HCT116 (cell line): ENCODE measurements around the gene DAAM1. TPM values are rescaled to one million over a fixed set of nuclear protein-coding genes. Genes with fewer than 3 reads are reported as not detected.

ENCODE experiments used
- ATAC-seq: fragments of 200-7000 bp; cut with Tn5 transposase; 2 replicates; pipeline ENCODE4 v1.9.1; 2020; ENCODE audit warnings: mild to moderate bottlenecking, moderate library complexity
- BruUV-seq: library from RNA; stranded (reverse); fragments of 400-500 nt; replicated peaks from 2 replicates; lab custom pipeline; 2021; lab: Mats Ljungman, UMichigan
- CTCF ChIA-PET: fragments of 300-600 bp; sonication (Branson Sonifier 250); formaldehyde crosslinking; loops from one replicate; lab custom pipeline; 2021; ENCODE audit warnings: antibody characterized with exemption; lab: Charles Lee
- POLR2A ChIA-PET: fragments of 300-600, 350-600 bp; sonication (Branson Sonifier 250); formaldehyde crosslinking; loops from one replicate; lab custom pipeline; 2021; ENCODE audit warnings: antibody characterized with exemption; lab: Charles Lee
- RAD21 ChIA-PET, 2 experiments: fragments of 300-600 bp; sonication (Branson Sonifier 250); formaldehyde crosslinking; loops; one replicate each; lab custom pipeline; 2023; ENCODE audit warnings: low total read pairs in 2 of 2; ENCODE audit not compliant: uncharacterized antibody in 2 of 2, unreplicated experiment in 2 of 2, low non-redundant PET in 1 of 2; lab: Charles Lee
- DNase-seq: peaks from one replicate; pipeline ENCODE4 v3.0.0-alpha.2; 2010; ENCODE audit warnings: low read depth, low spot score
- H2AFZ ChIP-seq: fragments of 200-600 bp; shearing (Covaris generic), sonication (generic); 2 replicates; pipeline ENCODE4 v1.6.1; 2017; ENCODE audit warnings: low read depth, mixed run types, mixed read lengths, antibody characterized with exemption, low read length; ENCODE audit not compliant: poor library complexity, severe bottlenecking
- H3K27ac ChIP-seq: 2 replicates; pipeline ENCODE4 v1.5.1; 2012; ENCODE audit warnings: low read depth, low read length
- H3K27me3 ChIP-seq: fragments of 200-600 bp; sonication (generic); 2 replicates; pipeline ENCODE4 v1.6.1; 2016; ENCODE audit warnings: mixed run types, low read length, mixed read lengths; ENCODE audit not compliant: insufficient read depth
- H3K36me3 ChIP-seq, 2 experiments: fragments of 200-500 bp in 1 of 2; fragments of 200-600 bp in 1 of 2; sonication (Bioruptor generic) in 1 of 2; sonication (generic) in 1 of 2; 2 replicates each; pipeline versions ENCODE4 v1.5.1 to v1.6.1; 2014 to 2016; ENCODE audit warnings: low read length in 2 of 2, inconsistent platforms in 1 of 2, mixed read lengths in 1 of 2, mixed run types in 1 of 2; ENCODE audit not compliant: insufficient read depth in 2 of 2, control insufficient read depth in 1 of 2
- H3K4me1 ChIP-seq, 2 experiments: fragments of 200-600 bp in 1 of 2; sonication (generic) in 1 of 2; 2 replicates each; pipeline versions ENCODE4 v1.5.1 to v1.6.1; 2012 to 2017; ENCODE audit warnings: low read length in 2 of 2, inconsistent platforms in 1 of 2, mild to moderate bottlenecking in 1 of 2, mixed read lengths in 1 of 2, mixed run types in 1 of 2, moderate library complexity in 1 of 2; ENCODE audit not compliant: insufficient read depth in 2 of 2, control insufficient read depth in 1 of 2
- H3K4me2 ChIP-seq: fragments of 200-600 bp; sonication (generic); 2 replicates; pipeline ENCODE4 v1.6.1; 2017; ENCODE audit warnings: mixed run types, low read length, mixed read lengths
- H3K4me3 ChIP-seq, 2 experiments: fragments of 200-600 bp in 1 of 2; sonication (generic) in 1 of 2; replicated peaks in 1 of 2; 2 replicates each; pipeline ENCODE4 v1.5.1; 2011 to 2016; ENCODE audit warnings: low read length in 2 of 2, control low read depth in 1 of 2, low read depth in 1 of 2, mild to moderate bottlenecking in 1 of 2, mixed read lengths in 1 of 2, mixed run types in 1 of 2
- H3K79me2 ChIP-seq: fragments of 200-600 bp; sonication (generic); 2 replicates; pipeline ENCODE4 v1.6.1; 2017; ENCODE audit warnings: mild to moderate bottlenecking, mixed run types, low read length, moderate library complexity, mixed read lengths; ENCODE audit not compliant: insufficient read depth
- H3K9ac ChIP-seq: fragments of 200-600 bp; sonication (generic); 2 replicates; pipeline ENCODE4 v1.6.1; 2016; ENCODE audit warnings: low read length, mixed read lengths
- H3K9me2 ChIP-seq: fragments of 200-600 bp; sonication (generic), shearing (Covaris generic); 2 replicates; pipeline ENCODE4 v1.6.1; 2017; ENCODE audit warnings: mixed run types, mild to moderate bottlenecking, moderate library complexity; ENCODE audit not compliant: insufficient read depth
- H3K9me3 ChIP-seq, 2 experiments: fragments of 200-500 bp in 1 of 2; fragments of 200-600 bp in 1 of 2; sonication (Bioruptor generic) in 1 of 2; sonication (generic) in 1 of 2; 2 replicates each; pipeline ENCODE4 v1.6.1; 2014 to 2017; ENCODE audit warnings: low read length in 2 of 2, mixed read lengths in 2 of 2, inconsistent platforms in 1 of 2, low read depth in 1 of 2, mild to moderate bottlenecking in 1 of 2, mixed run types in 1 of 2, moderate library complexity in 1 of 2; ENCODE audit not compliant: control insufficient read depth in 1 of 2, insufficient read depth in 1 of 2
- H4K20me1 ChIP-seq: fragments of 200-600 bp; sonication (generic), shearing (Covaris generic); 2 replicates; pipeline ENCODE4 v1.6.1; 2017; ENCODE audit warnings: mixed run types, mild to moderate bottlenecking, moderate library complexity; ENCODE audit not compliant: insufficient read depth
- CEBPB ChIP-seq: IDR thresholded peaks from 2 replicates; pipeline ENCODE4 v1.6.1; 2012; ENCODE audit warnings: low read depth
- EZH2 ChIP-seq: fragments of 200-600 bp; sonication (generic); IDR thresholded peaks from 2 replicates; pipeline ENCODE4 v1.6.1; 2017; ENCODE audit warnings: antibody characterized with exemption, mixed run types
- RAD21 ChIP-seq: IDR thresholded peaks from 2 replicates; pipeline ENCODE4 v1.6.1; 2012; ENCODE audit warnings: low read depth, mild to moderate bottlenecking
- SIN3A ChIP-seq: IDR thresholded peaks from 2 replicates; pipeline ENCODE4 v1.6.1; 2012; ENCODE audit warnings: low read depth
- ZFX ChIP-seq: fragments of 450-650 bp; IDR thresholded peaks from 2 replicates; pipeline ENCODE4 v1.6.1; 2017
- intact Hi-C: fragments of 100-400 bp; cut with micrococcal nuclease; formaldehyde crosslinking; loops from 2 replicates; pipeline ENCODE4 v1.10.0; 2022
- total RNA-seq: library from RNA; stranded (reverse); gene quantifications from one replicate; pipeline ENCODE4 v1.2.1, GENCODE V29; 2021; ENCODE audit not compliant: unreplicated experiment
- TF ChIP-seq, protein P1 (sequence below): IDR thresholded peaks from 2 replicates; pipeline ENCODE4 v1.6.1; 2012
- TF ChIP-seq, protein P2 (sequence below): IDR thresholded peaks from 2 replicates; pipeline ENCODE4 v1.6.1; 2011; ENCODE audit warnings: mild to moderate bottlenecking, low read length, moderate library complexity; ENCODE audit not compliant: insufficient replicate concordance; ENCODE audit errors: extremely low read depth
- TF ChIP-seq, protein P3 (sequence below): IDR thresholded peaks from 2 replicates; pipeline ENCODE4 v1.6.1; 2012

Gene DAAM1
- total RNA-seq, 1 experiment from 2014 or later: 10.7 TPM

DNA sequence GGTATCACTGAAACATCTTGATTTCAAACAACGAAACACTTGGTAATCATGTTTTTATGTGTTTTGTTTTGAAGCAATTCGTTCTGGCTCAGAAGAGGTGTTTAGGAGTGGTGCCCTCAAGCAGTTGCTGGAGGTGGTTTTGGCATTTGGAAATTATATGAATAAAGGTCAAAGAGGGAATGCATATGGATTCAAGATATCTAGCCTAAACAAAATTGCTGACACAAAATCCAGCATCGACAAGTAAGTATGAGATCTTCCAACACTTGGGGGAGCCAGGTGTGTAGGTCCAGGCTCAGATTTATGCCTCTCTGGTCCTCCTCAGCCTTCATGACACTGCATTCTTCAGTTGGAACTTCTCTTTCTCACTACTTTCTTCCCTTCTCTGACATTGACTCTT, 166.6 kb downstream of the DAAM1 start:
- TF ChIP-seq RAD21 (peak; percentile 10; the same call in 1 of the 2 replicates), EZH2 (no peak)
- no peak for DNase-seq
- Histone ChIP-seq H4K20me1 (no peaks in the 10 kb centered on the region), H3K27me3 (no peaks in the 10 kb centered on the region), H3K36me3 (no peaks in the 10 kb centered on the region), H3K4me1 (peaks cover 14 to 41% of the 10 kb centered on the region in 2 experiments), H3K79me2 (no peaks in the 10 kb centered on the region), H2AFZ (no peak overlapping the region), H3K9ac (no peak overlapping the region), H3K4me2 (no peak overlapping the region), H3K4me3 (no peak overlapping the region), H3K27ac (no peak overlapping the region), H3K9me3 (no peaks in the 10 kb centered on the region), H3K9me2 (no peaks in the 10 kb centered on the region)
- ChIA-PET RAD21 (no interaction called here), CTCF (no interaction called here), POLR2A (no interaction called here)
- intact Hi-C loops: no loop called here
- ATAC-seq: no peak
- BruUV-seq: no TSS peak

DNA sequence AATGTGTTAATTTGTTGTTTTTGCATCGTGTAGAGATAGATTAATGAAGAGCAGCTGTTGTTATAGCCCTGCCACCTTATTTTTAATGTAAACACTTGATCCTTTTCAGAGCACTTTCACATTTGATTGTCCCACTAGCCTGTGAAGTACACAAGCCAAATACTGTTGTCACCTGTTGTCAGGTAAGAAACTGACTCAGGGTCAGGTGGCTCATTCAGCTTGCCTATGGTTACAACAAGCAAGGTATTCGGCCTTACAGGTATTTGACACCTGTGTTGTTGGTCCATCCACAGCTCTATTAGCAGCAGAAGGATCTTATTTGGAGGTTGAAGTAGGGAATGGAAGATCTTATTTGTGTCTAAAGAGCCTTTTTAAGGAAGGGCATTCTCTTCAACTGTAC, 167.8 kb downstream of the DAAM1 start:
- H3K4me3 ChIP-seq: no peak overlapping the region
- no peak overlapping the region for H3K4me2 ChIP-seq
- H3K79me2 ChIP-seq: no peaks in the 10 kb centered on the region
- no peaks in the 10 kb centered on the region for H4K20me1 ChIP-seq
- H3K27me3 ChIP-seq: no peaks in the 10 kb centered on the region
- H3K9me3 ChIP-seq: no peaks in the 10 kb centered on the region
- H3K9ac ChIP-seq: no peak overlapping the region
- BruUV-seq: no TSS peak
- no peak for ATAC-seq
- H2AFZ ChIP-seq: no peak overlapping the region
- no peak for TF ChIP-seq ZFX
- TF ChIP-seq, protein P1, sequence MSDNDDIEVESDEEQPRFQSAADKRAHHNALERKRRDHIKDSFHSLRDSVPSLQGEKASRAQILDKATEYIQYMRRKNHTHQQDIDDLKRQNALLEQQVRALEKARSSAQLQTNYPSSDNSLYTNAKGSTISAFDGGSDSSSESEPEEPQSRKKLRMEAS: no peak
- TF ChIP-seq, protein P2, sequence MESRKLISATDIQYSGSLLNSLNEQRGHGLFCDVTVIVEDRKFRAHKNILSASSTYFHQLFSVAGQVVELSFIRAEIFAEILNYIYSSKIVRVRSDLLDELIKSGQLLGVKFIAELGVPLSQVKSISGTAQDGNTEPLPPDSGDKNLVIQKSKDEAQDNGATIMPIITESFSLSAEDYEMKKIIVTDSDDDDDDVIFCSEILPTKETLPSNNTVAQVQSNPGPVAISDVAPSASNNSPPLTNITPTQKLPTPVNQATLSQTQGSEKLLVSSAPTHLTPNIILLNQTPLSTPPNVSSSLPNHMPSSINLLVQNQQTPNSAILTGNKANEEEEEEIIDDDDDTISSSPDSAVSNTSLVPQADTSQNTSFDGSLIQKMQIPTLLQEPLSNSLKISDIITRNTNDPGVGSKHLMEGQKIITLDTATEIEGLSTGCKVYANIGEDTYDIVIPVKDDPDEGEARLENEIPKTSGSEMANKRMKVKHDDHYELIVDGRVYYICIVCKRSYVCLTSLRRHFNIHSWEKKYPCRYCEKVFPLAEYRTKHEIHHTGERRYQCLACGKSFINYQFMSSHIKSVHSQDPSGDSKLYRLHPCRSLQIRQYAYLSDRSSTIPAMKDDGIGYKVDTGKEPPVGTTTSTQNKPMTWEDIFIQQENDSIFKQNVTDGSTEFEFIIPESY: no peak
- no peak for TF ChIP-seq CEBPB
- no peak for TF ChIP-seq RAD21
- TF ChIP-seq, protein P3, sequence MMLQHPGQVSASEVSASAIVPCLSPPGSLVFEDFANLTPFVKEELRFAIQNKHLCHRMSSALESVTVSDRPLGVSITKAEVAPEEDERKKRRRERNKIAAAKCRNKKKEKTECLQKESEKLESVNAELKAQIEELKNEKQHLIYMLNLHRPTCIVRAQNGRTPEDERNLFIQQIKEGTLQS: no peak
- TF ChIP-seq SIN3A: no peak
- intact Hi-C loops: no loop called here
- no peak for DNase-seq
- RAD21 ChIA-PET: no interaction called here
- POLR2A ChIA-PET: no interaction called here
- H3K27ac ChIP-seq: no peak overlapping the region
- peaks cover 24 to 53% of the 10 kb centered on the region in 2 experiments for H3K4me1 ChIP-seq
- H3K9me2 ChIP-seq: no peaks in the 10 kb centered on the region
- CTCF ChIA-PET: no interaction called here
- no peaks in the 10 kb centered on the region for H3K36me3 ChIP-seq
